GM18873 (cell line): ENCODE measurements around the gene FAM3A.
"Not testable (repeated sequence)": the region's sequence is repeated elsewhere in the genome, so short reads cannot be mapped to it uniquely, and the experiment has no call there.

Source experiments
- ATAC-seq: cut with Tn5 transposase; IDR thresholded peaks from one replicate; pipeline ENCODE4 v1.9.1; 2021; ENCODE audit warnings: mild to moderate bottlenecking, moderate library complexity, moderate number of reproducible peaks; ENCODE audit not compliant: unreplicated experiment, low FRiP score

The FAM3A gene

GRCh38 chrX:154506483-154507332, 9.3 kb downstream of the FAM3A start:
- ATAC-seq: no peak

- no peak for ATAC-seq
Measured at GRCh38 chrX:154505734-154506133, 10.3 kb downstream of the FAM3A start.

- ATAC-seq: no peak
Measured at GRCh38 chrX:154502989-154503388, 13.0 kb downstream of the FAM3A start.

GRCh38 chrX:154502098-154502497, 13.9 kb downstream of the FAM3A start:
- no peak for ATAC-seq

DNA sequence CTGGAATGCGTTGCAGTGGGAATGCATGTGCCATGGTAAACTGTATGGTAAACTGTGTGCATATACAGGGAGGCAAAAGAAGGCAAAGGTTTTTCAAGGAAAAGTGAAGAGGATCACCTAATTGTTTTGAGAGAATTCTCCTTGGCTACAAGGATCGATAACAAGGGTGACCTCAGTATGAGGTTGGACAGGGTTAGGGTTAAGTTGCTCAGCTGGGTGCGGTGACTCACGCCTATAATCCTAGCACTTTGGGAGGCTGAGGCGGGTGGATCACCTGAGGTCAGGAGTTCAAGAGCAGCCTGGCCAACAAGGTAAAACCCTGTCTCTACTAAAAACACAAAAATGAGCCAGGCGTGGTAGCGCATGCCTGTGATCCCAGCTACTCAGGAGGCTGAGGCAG, 14.6 kb downstream of the FAM3A start:
- ATAC-seq: not testable (repeated sequence)

DNA sequence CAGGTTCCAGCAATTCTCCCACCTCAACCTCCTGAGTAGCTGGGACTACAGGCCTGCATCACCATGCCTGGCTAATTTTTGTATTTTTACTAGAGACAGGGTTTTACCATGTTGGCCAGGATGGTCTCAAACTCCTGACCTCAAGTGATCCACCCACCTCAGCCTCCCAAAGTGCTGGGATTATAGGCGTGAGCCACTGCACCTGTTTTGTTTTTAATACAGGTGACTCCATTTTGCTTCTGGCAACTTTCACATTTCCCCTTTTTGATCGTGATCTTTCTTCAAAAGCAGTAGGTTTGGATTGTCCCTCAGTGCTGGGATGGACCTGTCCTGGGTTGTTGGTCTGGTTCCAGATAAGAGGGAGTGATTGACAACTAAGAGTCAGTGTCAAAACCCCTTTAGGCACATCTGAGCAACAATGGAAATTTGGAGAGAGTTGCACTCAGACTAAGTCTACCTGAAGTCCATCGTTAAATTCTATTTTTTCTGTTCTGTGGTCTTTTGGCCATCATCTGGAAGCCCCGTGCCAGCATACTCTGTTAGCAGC, 19.4 kb downstream of the FAM3A start:
- not testable (repeated sequence) for ATAC-seq

GRCh38 chrX:154495472-154495922, 20.5 kb downstream of the FAM3A start:
- no peak for ATAC-seq

DNA sequence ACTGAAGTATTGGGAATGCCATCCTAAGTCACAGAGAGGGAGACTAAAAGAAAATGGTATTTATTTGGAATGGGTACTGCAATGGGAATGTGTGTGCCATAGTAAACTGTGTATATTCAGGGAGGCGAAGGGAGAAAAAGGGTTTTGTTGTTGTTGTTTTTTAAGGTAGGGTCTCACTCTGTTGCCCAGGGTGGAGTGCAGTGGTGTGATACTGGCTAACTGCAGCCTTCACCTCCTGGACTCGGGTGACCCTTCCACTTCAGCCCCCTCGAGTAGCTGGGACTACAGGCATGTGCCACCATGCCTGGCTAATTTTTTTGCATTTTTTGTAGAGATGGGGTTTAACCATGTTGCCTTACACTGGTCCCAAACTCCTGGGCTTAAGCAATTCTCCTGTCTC, 21.3 kb downstream of the FAM3A start:
- no peak for ATAC-seq

- peak; percentile 52 for ATAC-seq
Measured at GRCh38 chrX:154490414-154491083, 25.5 kb downstream of the FAM3A start, which contains the start of gene SLC10A3. TSS of gene SLC10A3 (minus strand) at chrX:154490629. CDS start at chrX:154488940, 1,689 bp downstream.

DNA sequence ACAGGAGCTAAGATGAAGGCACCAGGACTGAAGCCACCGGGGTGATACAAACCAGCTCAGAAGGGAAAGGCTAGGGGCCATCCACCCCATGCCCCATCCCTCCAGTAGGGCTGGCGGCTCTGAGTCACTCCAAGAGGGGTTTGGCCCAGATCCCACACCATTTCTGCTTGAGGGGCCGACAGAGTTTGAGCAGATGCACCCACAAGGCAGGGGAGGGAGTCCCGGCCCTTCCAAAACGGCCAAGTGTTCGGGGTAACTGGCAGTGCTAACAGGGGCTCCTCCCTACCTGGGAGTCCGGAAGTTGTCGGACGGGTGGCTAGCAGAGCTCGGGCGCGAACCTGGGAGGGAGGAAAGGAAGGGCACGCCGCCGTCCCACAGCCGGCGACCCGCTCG, 26.0 kb downstream of the FAM3A start:
- ATAC-seq: peak; percentile 1

- no peak for ATAC-seq
Measured at GRCh38 chrX:154489182-154489581, 26.9 kb downstream of the FAM3A start.

GRCh38 chrX:154488336-154489075, 27.5 kb downstream of the FAM3A start:
- no peak for ATAC-seq

- ATAC-seq: no peak
Measured at GRCh38 chrX:154487518-154488290, 28.3 kb downstream of the FAM3A start.

DNA sequence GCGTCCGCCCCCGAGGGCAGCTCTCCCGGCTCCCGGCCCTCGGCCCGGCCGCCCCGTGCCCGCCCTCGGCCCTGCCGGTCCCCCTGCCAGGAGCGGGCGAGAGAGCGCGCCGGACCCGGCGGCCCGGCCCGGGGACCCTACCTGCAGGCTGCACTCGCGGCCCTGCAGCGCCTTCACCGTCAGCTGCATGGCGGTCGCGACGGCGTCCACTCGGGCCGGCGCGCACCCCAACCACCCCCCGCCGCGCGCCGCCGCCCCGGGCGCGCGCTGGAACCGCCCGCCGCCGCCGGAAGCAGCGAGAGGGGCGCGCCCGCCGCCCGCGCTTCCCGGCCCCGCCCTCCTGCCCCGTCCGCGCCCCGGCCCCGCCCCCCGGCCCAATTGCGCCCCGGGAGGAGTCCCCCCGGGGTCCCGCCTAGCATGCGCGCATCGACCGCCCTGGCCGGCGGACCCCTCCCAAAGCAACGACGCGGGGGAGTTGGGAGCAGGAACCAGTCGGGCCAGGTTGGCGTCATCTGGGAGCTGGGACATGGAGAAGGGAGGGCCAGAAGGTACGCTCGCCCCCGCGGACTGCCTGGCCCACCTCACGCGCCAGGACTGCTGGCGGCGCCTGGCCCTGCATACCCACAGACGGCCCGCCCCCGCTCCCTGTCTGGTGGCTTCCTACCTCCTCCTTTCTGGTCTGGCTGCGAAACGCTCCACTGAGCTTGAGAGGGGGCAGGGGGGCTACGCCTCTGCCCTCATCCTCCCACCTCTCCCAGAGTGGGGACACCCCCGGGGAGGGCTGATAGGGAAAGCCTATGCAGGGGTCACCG, 29.4 kb downstream of the FAM3A start, which contains the start of gene UBL4A:
UBL4A (minus strand) TSS at position 220 of the 812 bp plus-strand sequence; CDS start at position 189, 31 bp downstream.
- no peak for ATAC-seq

GRCh38 chrX:154486052-154486395, 30.0 kb downstream of the FAM3A start:
- ATAC-seq: no peak

- no peak for ATAC-seq
Measured at GRCh38 chrX:154485150-154486051, 30.6 kb downstream of the FAM3A start.

DNA sequence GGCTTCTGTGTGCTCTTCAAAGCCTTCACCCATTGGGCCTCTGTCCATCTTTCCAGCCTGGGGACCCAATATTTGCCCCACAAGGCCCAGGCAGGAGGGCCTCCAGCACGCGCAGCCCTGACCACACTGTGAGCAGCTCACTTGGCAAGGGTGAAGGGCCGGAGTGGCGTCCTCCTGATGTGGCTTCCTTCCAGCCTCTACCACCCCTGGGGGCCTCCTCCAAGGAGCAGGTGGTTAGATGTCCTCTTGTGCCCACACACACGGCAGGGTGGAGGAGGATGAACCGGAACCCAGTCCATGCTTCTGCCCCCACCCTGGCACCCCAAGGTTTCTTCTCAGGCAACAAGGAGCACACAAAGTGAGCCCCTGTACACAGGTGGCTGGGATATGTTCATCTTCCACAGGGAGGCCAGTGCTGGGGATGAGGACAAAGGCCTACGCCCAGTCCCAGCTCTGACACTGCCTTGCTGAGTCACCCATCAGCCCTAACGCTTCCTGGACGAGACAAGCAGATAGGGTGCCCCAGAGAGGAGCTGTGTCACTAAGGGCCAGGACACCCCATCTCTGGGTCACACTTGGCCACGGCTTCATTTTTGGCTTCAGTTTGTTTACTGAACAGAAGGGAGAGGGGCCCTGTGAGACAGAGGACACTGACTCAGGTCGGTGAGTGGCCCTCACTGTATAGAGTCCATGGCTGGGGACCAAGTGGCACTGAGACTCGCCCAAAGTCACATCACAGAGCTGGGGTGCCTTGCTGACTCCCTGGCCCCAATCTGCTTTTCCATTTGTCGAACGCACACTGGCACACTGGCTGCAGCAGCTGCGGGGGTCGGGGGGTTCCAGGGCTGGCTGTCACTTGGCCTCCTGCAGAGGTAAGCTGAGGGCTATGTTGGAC, 31.5 kb downstream of the FAM3A start:
- no peak for ATAC-seq
